Stimulated activated CD8-positive, alpha-beta memory T cell treated with anti-CD3 and anti-CD28 coated beads, Interleukin-15, amount 100 ng/mL, for 24 hours (primary cell): Measurements from ENCODE around the gene COL2A1.
"Not testable (repeated sequence)": the region's sequence is repeated elsewhere in the genome, so short reads cannot be mapped to it uniquely, and the experiment has no call there.

Source experiments
- DNase-seq: peaks from one replicate; pipeline ENCODE4 v3.0.0-alpha.2; 2020; ENCODE audit warnings: low read depth

The COL2A1 gene

GRCh38 chr12:47975036-47975620 is 29.1 kb downstream of the COL2A1 start:
- no peak for DNase-seq

- DNase-seq, result no peak
Observed at GRCh38 chr12:47973870-47974269, 30.4 kb downstream of the COL2A1 start.

DNA sequence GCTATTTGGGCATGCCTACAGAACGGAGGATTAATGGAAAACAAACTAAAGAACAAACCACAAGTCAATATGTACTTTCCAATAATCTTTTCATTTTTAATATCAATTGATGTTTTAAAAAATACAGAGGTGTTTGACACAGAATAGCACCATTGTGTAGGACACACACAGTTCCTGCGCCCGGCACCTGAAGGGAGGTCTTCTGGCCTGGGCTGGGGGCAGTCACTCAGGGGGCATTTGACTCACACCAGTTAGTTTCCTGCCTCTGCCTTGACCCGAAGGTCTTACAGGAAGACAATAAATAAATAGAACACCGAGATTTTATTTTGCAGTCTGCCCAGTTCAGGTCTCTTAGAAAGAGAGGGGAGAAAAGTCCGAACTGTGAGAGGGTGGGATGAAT is 31.4 kb downstream of the COL2A1 start:
- DNase-seq, result no peak

- DNase-seq, result no peak
Observed at GRCh38 chr12:47970843-47971242, 33.4 kb downstream of the COL2A1 start.

GRCh38 chr12:47969845-47970244 is 34.4 kb downstream of the COL2A1 start:
- DNase-seq, result no peak

DNA sequence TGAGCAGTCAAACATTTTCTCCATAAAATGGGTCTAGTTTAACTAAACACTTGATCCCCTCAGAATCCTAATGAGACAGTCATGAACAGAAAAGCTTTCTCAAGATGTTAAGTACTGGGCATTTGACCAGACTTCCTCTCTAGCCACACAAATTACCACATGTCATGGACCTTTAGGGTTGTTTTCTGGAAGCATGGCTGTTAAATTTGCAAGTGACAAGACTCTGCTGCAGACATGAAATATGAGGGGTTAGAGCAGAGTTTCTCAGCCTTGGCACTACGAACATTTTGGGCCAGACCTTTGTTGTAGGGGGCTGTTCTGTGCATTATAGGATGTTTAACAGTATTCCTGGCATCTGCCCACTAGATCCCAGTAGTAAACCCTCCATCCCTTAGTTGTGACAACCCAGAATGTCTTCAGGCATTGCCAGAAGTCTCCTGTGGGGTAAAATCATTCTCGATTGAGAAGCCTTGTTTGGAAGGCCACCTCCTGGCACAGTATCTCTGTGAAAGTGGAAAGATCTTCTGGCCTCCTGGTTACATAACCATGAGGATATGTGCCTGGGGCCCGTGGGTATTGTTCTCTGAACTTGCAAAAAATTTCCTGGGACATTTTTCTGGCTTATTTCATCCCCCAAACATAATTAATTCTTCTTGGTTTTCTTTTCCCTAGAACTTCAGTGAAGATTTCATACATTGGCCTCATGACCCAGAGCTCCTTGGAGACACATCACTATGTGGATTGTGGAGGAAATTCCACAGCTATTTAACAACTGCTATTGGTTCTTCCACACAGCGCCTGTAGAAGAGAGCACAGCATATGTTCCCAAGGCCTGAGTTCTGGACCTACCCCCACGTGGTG is 36.6 kb downstream of the COL2A1 start:
- DNase-seq, result no peak

DNA sequence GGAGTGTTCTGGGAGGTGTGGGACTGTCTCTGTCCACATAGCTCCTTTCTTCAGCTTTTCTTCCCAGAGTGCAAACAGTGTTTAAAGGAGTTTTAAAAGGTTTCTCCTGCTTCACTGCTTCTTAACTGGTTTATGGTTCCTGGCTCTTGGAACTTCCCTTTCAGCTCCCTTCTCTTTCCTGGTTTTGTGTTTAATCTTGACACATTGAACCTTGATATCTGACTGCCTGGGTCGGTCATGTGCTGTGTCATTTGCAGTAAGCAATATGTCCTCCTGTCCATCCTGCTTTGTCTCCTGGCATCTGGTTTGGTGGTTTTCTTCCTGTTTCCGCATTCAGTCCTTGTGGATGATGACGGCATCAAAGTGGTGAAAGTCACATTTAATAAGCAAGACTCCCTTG is 38.7 kb downstream of the COL2A1 start:
- DNase-seq, result no peak

DNA sequence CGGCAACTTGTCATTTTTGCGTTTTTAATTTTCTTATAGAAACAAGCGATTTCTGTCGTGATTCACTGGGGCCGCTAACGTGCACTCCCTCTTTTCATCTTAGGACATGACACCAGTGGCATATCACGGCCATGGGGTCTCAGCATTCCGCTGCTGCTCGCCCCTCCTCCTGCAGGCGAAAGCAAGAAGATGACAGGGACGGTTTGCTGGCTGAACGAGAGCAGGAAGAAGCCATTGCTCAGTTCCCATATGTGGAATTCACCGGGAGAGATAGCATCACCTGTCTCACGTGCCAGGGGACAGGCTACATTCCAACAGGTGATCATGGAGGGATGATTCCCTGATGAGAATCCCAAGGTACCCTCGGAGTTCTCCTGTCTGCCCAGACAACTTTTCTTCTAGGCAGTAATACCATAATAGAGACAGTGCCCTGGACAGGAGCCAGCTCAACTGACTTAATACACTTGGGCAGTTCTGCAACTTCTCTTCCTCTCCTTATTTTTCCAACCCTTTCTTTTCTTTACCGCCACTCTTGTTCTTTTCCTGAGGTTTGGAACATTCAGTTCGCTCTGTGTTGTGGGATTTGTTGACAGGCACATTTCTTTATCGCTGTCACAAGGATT is 40.1 kb downstream of the COL2A1 start:
- no peak for DNase-seq

GRCh38 chr12:47963340-47964040 is 40.8 kb downstream of the COL2A1 start, which contains the start of gene TMEM106C:
TMEM106C (plus strand) TSS chr12:47963596; CDS start chr12:47964237, 641 bp downstream.
- DNase-seq, result peak; percentile 90

GRCh38 chr12:47962198-47962597 is 42.1 kb downstream of the COL2A1 start:
- no peak for DNase-seq

DNA sequence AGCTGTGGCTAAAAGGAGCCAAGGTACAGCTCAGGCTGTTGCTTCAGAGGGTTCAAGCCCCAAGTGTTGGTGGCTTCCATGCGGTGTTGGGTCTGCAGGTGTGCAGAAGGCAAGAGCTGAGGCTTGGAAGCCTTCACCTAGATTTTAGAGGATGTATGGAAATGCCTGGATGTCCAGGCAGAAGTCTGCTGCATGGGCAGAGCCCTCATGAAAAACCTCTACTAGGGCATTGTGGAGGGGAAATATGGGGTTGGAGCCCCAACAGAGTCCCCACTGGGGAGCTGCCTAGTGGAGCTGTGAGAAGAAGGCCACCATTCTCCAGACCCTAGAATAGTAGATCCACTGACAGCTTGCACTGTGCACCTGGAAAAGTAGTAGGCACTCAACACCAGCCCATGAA is 46.6 kb downstream of the COL2A1 start:
- DNase-seq, result not testable (repeated sequence)

DNA sequence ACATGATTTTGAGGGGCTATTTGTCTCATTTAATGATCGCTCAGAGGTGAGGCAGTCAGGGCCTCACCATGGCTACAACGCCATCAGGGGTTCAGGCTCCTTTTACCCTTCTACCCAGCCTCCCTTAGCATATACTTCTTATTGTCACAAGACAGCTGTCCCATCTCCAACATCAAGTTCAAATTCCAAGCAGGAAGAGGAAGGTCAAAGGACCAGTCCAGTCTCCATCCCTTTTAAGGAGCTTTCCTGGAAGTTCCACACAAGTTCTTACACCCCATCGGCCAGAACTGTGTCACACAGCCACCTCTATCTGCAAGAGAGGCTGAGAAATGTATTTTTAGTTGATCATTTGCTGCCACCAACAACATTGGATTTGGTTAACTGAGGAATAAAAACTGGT is 49.2 kb downstream of the COL2A1 start:
- DNase-seq, result no peak

GRCh38 chr12:47954467-47955045 is 49.7 kb downstream of the COL2A1 start:
- DNase-seq, result no peak

DNA sequence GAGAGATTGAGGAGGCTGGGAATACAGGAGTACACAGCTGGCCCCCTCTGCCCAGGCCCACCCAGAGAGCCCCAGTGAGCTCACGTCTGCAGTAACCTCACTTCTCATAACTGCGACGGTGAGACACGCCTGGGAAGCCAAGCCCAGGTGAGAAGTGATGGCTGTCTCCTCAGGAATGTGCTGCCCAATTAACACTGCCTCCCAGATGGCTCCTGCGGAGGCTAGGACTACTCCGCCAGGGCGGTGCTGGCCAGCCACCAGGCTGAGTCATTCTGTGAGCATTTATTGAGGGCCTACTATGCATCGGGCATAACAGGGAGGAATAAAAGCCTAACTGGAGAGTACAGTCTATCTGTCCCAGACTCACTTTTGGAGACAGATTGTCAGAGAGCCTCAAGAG is 50.2 kb downstream of the COL2A1 start:
- DNase-seq, result no peak

- no peak for DNase-seq
Observed at GRCh38 chr12:47950856-47951468, 53.3 kb downstream of the COL2A1 start.

- no peak for DNase-seq
Observed at GRCh38 chr12:47949441-47950341, 54.6 kb downstream of the COL2A1 start.

DNA sequence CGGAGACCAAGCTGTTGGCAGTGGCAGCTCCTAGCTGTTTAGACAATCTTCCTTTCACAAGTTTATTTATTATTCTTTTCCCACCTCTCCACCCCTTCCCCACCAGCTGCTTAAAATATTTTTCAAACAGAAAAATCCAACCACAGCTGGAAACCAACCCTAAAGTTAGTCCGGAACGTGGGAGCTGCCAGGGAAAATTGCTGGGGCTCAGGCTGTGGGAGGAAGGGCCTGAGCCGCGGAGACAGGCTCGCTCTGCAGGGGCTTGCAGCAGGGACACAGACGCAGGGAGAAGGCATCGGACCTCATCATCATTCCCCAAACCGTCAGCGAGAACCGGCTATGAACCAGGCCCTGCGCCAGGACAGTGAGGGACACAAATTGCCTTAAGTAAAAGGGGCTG is 56.9 kb downstream of the COL2A1 start:
- no peak for DNase-seq

GRCh38 chr12:47946413-47947323 is 57.6 kb downstream of the COL2A1 start:
- DNase-seq, result no peak

- DNase-seq, result no peak
Observed at GRCh38 chr12:47945341-47945728, 58.9 kb downstream of the COL2A1 start.
